PC-9 (cell line): ENCODE data around the gene AGBL3. TPM values are rescaled to one million over a fixed set of nuclear protein-coding genes. Genes with fewer than 3 reads are reported as not detected.

Source experiments
- BruUV-seq: library from RNA; stranded (reverse); fragments of 400-500 nt; replicated peaks from 2 replicates; lab custom pipeline; 2021; lab: Mats Ljungman, UMichigan
- CTCF ChIA-PET: fragments of 300-600 bp; sonication (Branson Sonifier 250); formaldehyde crosslinking; loops from one replicate; lab custom pipeline; 2022; ENCODE audit warnings: antibody characterized with exemption; lab: Charles Lee
- POLR2A ChIA-PET: fragments of 300-600 bp; sonication (Branson Sonifier 250); formaldehyde crosslinking; loops from one replicate; lab custom pipeline; 2022; ENCODE audit warnings: antibody characterized with exemption; ENCODE audit not compliant: unreplicated experiment; lab: Charles Lee
- DNase-seq, 2 experiments: peaks; one replicate each; pipeline versions ENCODE4 v3.0.0 to v3.0.0-alpha.2; 2015 to 2022; ENCODE audit warnings: mixed read lengths in 1 of 2
- H2AFZ ChIP-seq: fragments of 200-600 bp; sonication (generic); 2 replicates; pipeline ENCODE4 v1.8.1; 2017; ENCODE audit warnings: antibody characterized with exemption
- H3F3A ChIP-seq: fragments of 200-600 bp; sonication (generic); 2 replicates; pipeline ENCODE4 v1.8.1; 2017; ENCODE audit warnings: antibody characterized with exemption, mild to moderate bottlenecking, low read depth; ENCODE audit not compliant: insufficient read depth
- H3K27ac ChIP-seq: fragments of 200-600 bp; sonication (generic); 2 replicates; pipeline ENCODE4 v1.6.1; 2016; ENCODE audit warnings: mixed run types
- H3K27me3 ChIP-seq: fragments of 200-600 bp; sonication (generic); 2 replicates; pipeline ENCODE4 v1.6.1; 2016; ENCODE audit warnings: low read depth, mixed run types; ENCODE audit not compliant: insufficient read depth
- H3K36me3 ChIP-seq: fragments of 200-600 bp; sonication (generic); 2 replicates; pipeline ENCODE4 v1.6.1; 2016; ENCODE audit warnings: low read depth, mixed run types
- H3K4me1 ChIP-seq: fragments of 200-600 bp; sonication (generic); replicated peaks from 2 replicates; pipeline ENCODE4 v1.6.1; 2016; ENCODE audit warnings: mixed run types; ENCODE audit not compliant: insufficient read depth
- H3K4me2 ChIP-seq: fragments of 200-600 bp; sonication (generic); 2 replicates; pipeline ENCODE4 v1.6.1; 2017; ENCODE audit warnings: mixed run types
- H3K4me3 ChIP-seq: fragments of 200-600 bp; sonication (generic); 2 replicates; pipeline ENCODE4 v1.6.1; 2016; ENCODE audit warnings: mixed run types
- H3K79me2 ChIP-seq: fragments of 200-600 bp; sonication (generic); 2 replicates; pipeline ENCODE4 v1.6.1; 2017; ENCODE audit warnings: low read depth, mixed run types
- H3K9me2 ChIP-seq: fragments of 200-600 bp; sonication (generic); 2 replicates; pipeline ENCODE4 v1.8.1; 2017; ENCODE audit warnings: mild to moderate bottlenecking; ENCODE audit not compliant: insufficient read depth
- H3K9me3 ChIP-seq: fragments of 200-600 bp; sonication (generic); 2 replicates; pipeline ENCODE4 v1.8.1; 2016; ENCODE audit warnings: low read depth; ENCODE audit not compliant: insufficient read depth
- H4K20me1 ChIP-seq: fragments of 200-600 bp; sonication (generic); 2 replicates; pipeline ENCODE4 v1.8.1; 2017; ENCODE audit not compliant: insufficient read depth
- CTCF ChIP-seq: fragments of 200-600 bp; sonication (generic); conservative IDR thresholded peaks from 2 replicates; pipeline ENCODE4 v1.6.1; 2017; ENCODE audit warnings: mixed run types, antibody characterized with exemption, mild to moderate bottlenecking, moderate library complexity
- EZH2 ChIP-seq: fragments of 200-600 bp; sonication (generic); IDR thresholded peaks from 2 replicates; pipeline ENCODE4 v1.8.0; 2017; ENCODE audit warnings: antibody characterized with exemption, low read depth
- intact Hi-C: fragments of 100-400 bp; cut with micrococcal nuclease; formaldehyde crosslinking; loops from one replicate; pipeline ENCODE4 v1.10.0; 2022; ENCODE audit not compliant: unreplicated experiment
- total RNA-seq: library from RNA; stranded (reverse); gene quantifications from 2 replicates; pipeline ENCODE4 v1.2.3, GENCODE V29; 2021

Gene AGBL3
- total RNA-seq, 1 experiment from 2014 or later: 3.2 TPM

- intact Hi-C loops: no loop called here
- Histone ChIP-seq H3K9me2 (no peaks in the 10 kb centered on the region), H3K4me2 (no peak overlapping the region), H3F3A (peaks cover 6% of the 10 kb centered on the region; the same call in 1 of the 2 replicates), H3K79me2 (no peaks in the 10 kb centered on the region), H2AFZ (no peak overlapping the region), H3K27me3 (no peaks in the 10 kb centered on the region), H3K4me3 (no peak overlapping the region), H3K4me1 (peaks cover 6% of the 10 kb centered on the region; the same call in 1 of the 2 replicates), H3K9me3 (peaks cover 8% of the 10 kb centered on the region; the same call in 1 of the 2 replicates), H3K27ac (no peak overlapping the region), H4K20me1 (no peaks in the 10 kb centered on the region), H3K36me3 (no peaks in the 10 kb centered on the region)
- no peak for DNase-seq
- CTCF ChIA-PET: no interaction called here
- TF ChIP-seq CTCF: no peak
- TF ChIP-seq EZH2: no peak
- BruUV-seq: no TSS peak
- POLR2A ChIA-PET: no interaction called here
These were observed 163.9 kb downstream of the AGBL3 start for GRCh38 chr7:135150072-135150782.

- Histone ChIP-seq H3K27me3 (no peaks in the 10 kb centered on the region), H3K36me3 (no peaks in the 10 kb centered on the region), H3K9me3 (peaks cover 9% of the 10 kb centered on the region), H3K9me2 (no peaks in the 10 kb centered on the region), H2AFZ (no peak overlapping the region), H3K27ac (no peak overlapping the region), H4K20me1 (no peaks in the 10 kb centered on the region), H3K79me2 (no peaks in the 10 kb centered on the region), H3K4me3 (no peak overlapping the region), H3F3A (peaks cover 6% of the 10 kb centered on the region; the same call in 1 of the 2 replicates), H3K4me2 (no peak overlapping the region), H3K4me1 (peaks cover 6% of the 10 kb centered on the region; the same call in 1 of the 2 replicates)
- no peak for TF ChIP-seq CTCF
- TF ChIP-seq EZH2: no peak
- intact Hi-C loops: no loop called here
- BruUV-seq: no TSS peak
- POLR2A ChIA-PET: no interaction called here
- CTCF ChIA-PET: no interaction called here
- no peak for DNase-seq
These were observed 164.8 kb downstream of the AGBL3 start for GRCh38 chr7:135151132-135151531.

GRCh38 chr7:135151533-135151932, 165.2 kb downstream of the AGBL3 start:
- intact Hi-C loops: no loop called here
- Histone ChIP-seq H3K9me3 (peaks cover 13% of the 10 kb centered on the region), H3K36me3 (no peaks in the 10 kb centered on the region), H3K4me1 (peaks cover 6% of the 10 kb centered on the region; the same call in 1 of the 2 replicates), H3K4me2 (no peak overlapping the region), H4K20me1 (no peaks in the 10 kb centered on the region), H3K9me2 (no peaks in the 10 kb centered on the region), H3K27me3 (no peaks in the 10 kb centered on the region), H3K27ac (no peak overlapping the region), H3K4me3 (no peak overlapping the region), H2AFZ (no peak overlapping the region), H3K79me2 (no peaks in the 10 kb centered on the region), H3F3A (peaks cover 6% of the 10 kb centered on the region; the same call in 1 of the 2 replicates)
- DNase-seq: no peak
- BruUV-seq: no TSS peak
- TF ChIP-seq CTCF: no peak
- ChIA-PET CTCF (interaction anchor here (0.6 kb wide), 1 partner anchor 364 kb away, joined by 4 read pairs; no protein-coding TSS in a partner anchor), POLR2A (no interaction called here)
